ENCODE data around the gene SUMO3.

DNA sequence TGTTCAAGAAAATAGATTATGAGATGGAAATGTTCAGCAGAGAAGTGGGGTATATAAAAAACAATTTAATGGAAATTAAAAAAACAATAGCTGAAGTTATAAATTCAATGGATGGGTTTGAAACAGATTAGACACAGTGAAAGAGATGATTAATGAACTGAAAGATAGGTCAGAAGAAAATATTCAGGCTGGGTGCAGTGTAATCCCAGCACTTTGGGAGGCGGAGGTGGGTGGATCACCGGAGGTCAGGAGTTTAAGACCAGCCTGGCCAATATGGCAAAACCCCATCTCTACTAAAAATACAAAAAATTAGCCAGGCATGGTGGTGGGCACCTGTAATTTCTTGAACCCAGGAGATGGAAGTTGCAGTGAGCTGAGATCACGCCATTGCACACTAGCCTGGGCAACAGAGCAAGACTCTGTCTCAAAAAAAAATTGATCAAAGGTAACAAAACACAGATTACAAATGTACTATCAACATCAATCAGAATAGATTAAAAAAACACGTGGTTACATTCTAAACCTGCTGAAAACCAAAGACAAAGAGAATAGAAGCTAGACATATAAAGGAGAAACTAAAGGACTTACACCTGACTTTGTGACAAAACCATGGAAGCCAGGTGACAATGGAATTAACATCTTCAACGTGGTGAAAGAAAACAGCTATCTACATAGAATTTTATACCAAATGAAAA is 4.8 kb upstream of the SUMO3 start:
- TF ChIP-seq, protein P1, sequence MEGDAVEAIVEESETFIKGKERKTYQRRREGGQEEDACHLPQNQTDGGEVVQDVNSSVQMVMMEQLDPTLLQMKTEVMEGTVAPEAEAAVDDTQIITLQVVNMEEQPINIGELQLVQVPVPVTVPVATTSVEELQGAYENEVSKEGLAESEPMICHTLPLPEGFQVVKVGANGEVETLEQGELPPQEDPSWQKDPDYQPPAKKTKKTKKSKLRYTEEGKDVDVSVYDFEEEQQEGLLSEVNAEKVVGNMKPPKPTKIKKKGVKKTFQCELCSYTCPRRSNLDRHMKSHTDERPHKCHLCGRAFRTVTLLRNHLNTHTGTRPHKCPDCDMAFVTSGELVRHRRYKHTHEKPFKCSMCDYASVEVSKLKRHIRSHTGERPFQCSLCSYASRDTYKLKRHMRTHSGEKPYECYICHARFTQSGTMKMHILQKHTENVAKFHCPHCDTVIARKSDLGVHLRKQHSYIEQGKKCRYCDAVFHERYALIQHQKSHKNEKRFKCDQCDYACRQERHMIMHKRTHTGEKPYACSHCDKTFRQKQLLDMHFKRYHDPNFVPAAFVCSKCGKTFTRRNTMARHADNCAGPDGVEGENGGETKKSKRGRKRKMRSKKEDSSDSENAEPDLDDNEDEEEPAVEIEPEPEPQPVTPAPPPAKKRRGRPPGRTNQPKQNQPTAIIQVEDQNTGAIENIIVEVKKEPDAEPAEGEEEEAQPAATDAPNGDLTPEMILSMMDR (IDR thresholded peaks at IDR 0.05; ENCODE audit: insufficient read depth, low read length): no peak
- TF ChIP-seq, protein P2, sequence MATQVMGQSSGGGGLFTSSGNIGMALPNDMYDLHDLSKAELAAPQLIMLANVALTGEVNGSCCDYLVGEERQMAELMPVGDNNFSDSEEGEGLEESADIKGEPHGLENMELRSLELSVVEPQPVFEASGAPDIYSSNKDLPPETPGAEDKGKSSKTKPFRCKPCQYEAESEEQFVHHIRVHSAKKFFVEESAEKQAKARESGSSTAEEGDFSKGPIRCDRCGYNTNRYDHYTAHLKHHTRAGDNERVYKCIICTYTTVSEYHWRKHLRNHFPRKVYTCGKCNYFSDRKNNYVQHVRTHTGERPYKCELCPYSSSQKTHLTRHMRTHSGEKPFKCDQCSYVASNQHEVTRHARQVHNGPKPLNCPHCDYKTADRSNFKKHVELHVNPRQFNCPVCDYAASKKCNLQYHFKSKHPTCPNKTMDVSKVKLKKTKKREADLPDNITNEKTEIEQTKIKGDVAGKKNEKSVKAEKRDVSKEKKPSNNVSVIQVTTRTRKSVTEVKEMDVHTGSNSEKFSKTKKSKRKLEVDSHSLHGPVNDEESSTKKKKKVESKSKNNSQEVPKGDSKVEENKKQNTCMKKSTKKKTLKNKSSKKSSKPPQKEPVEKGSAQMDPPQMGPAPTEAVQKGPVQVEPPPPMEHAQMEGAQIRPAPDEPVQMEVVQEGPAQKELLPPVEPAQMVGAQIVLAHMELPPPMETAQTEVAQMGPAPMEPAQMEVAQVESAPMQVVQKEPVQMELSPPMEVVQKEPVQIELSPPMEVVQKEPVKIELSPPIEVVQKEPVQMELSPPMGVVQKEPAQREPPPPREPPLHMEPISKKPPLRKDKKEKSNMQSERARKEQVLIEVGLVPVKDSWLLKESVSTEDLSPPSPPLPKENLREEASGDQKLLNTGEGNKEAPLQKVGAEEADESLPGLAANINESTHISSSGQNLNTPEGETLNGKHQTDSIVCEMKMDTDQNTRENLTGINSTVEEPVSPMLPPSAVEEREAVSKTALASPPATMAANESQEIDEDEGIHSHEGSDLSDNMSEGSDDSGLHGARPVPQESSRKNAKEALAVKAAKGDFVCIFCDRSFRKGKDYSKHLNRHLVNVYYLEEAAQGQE (IDR thresholded peaks at IDR 0.05; ENCODE audit: insufficient replicate concordance, low read depth): no peak
- TF ChIP-seq POLR2AphosphoS5 (IDR thresholded peaks at IDR 0.05; ENCODE audit: low read depth) (no peak), GABPA (IDR thresholded peaks at IDR 0.05; ENCODE audit: low read depth) (no peak), SPI1 (IDR thresholded peaks at IDR 0.05; ENCODE audit: borderline replicate concordance, low read depth) (no peak)

Measured in HL-60 (cell line).